HepG2 (cell line): ENCODE measurements around the gene RANBP3. TPM values are rescaled to one million over a fixed set of nuclear protein-coding genes. Genes with fewer than 3 reads are reported as not detected.

Source experiments
- ATAC-seq: fragments of 200-7000 bp; cut with Tn5 transposase; 3 replicates; pipeline ENCODE4 v1.9.1; 2020; ENCODE audit warnings: mild to moderate bottlenecking, moderate library complexity
- BruUV-seq: library from RNA; stranded (reverse); fragments of 400-500 nt; replicated peaks from 2 replicates; lab custom pipeline; 2021; lab: Mats Ljungman, UMichigan
- CTCF ChIA-PET: fragments of 300-600 bp; formaldehyde crosslinking; extraction: SDS; loops from one replicate; lab custom pipeline; 2021; ENCODE audit warnings: low total read pairs, inconsistent platforms, low intra/inter-chr PET ratio; lab: Yijun Ruan, JAX
- POLR2A ChIA-PET: fragments of 350-600 bp; sonication (Branson Sonifier 250); formaldehyde crosslinking; loops from one replicate; lab custom pipeline; 2020; ENCODE audit warnings: antibody characterized with exemption, inconsistent platforms; lab: Yijun Ruan, JAX
- DNase-seq: peaks from one replicate; pipeline ENCODE4 v3.0.0-alpha.2; 2015; ENCODE audit warnings: low spot score
- FAIRE-seq: peaks from 3 replicates; lab custom pipeline; 2011; peaks lifted over from hg19 to GRCh38; lab: Jason Lieb, UNC
- H2AFZ ChIP-seq: one replicate; pipeline ENCODE4 v1.6.1; 2011; ENCODE audit warnings: low read length, inconsistent platforms
- H3K27ac ChIP-seq: fragments of 300-600 bp; 3 replicates; pipeline ENCODE4 v1.8.0; 2011; ENCODE audit warnings: mixed run types, mild to moderate bottlenecking, mixed read lengths, low read length, inconsistent platforms; ENCODE audit not compliant: insufficient read depth; ENCODE audit errors: extremely low read length
- H3K27me3 ChIP-seq, 2 experiments: fragments of 200-600 bp in 1 of 2; 2 replicates in 1 of 2; 3 replicates in 1 of 2; pipeline versions ENCODE4 v1.6.0 to v1.8.0; 2011; ENCODE audit warnings: low read length in 2 of 2, mild to moderate bottlenecking in 2 of 2, moderate library complexity in 2 of 2, inconsistent platforms in 1 of 2; ENCODE audit not compliant: insufficient read depth in 2 of 2, control insufficient read depth in 1 of 2
- H3K36me3 ChIP-seq, 2 experiments: fragments of 200-600 bp in 1 of 2; replicated peaks in 1 of 2; 2 replicates in 1 of 2; 3 replicates in 1 of 2; pipeline versions ENCODE4 v1.5.1 to v1.8.0; 2011; ENCODE audit warnings: low read length in 2 of 2, inconsistent platforms in 1 of 2; ENCODE audit not compliant: insufficient read depth in 2 of 2, control insufficient read depth in 1 of 2
- H3K4me1 ChIP-seq: 2 replicates; pipeline ENCODE4 v1.5.1; 2012; ENCODE audit warnings: low read length, inconsistent platforms; ENCODE audit not compliant: insufficient read depth
- H3K4me2 ChIP-seq: 2 replicates; pipeline ENCODE4 v1.6.0; 2011; ENCODE audit warnings: low read depth, low read length, inconsistent platforms
- H3K4me3 ChIP-seq, 3 experiments: fragments of 200-600 bp in 1 of 3; sonication (generic), shearing (Covaris generic) in 1 of 3; replicated peaks in 1 of 3; 2 replicates each; pipeline ENCODE4 v1.5.1; 2011 to 2016; ENCODE audit warnings: low read length in 3 of 3, inconsistent platforms in 2 of 3, low read depth in 2 of 3, mild to moderate bottlenecking in 2 of 3, control low read depth in 1 of 3, mixed read lengths in 1 of 3; ENCODE audit not compliant: insufficient read depth in 1 of 3
- H3K79me2 ChIP-seq: one replicate; pipeline ENCODE4 v1.6.1; 2011; ENCODE audit warnings: low read length, inconsistent platforms; ENCODE audit not compliant: insufficient read depth
- H3K9ac ChIP-seq: 2 replicates; pipeline ENCODE4 v1.6.0; 2011; ENCODE audit warnings: mild to moderate bottlenecking, low read depth, low read length, inconsistent platforms; ENCODE audit not compliant: insufficient read depth
- H3K9me3 ChIP-seq: 2 replicates; pipeline ENCODE4 v1.5.1; 2012; ENCODE audit warnings: mild to moderate bottlenecking, low read length
- H4K20me1 ChIP-seq: 2 replicates; pipeline ENCODE4 v1.6.0; 2011; ENCODE audit warnings: inconsistent platforms, mild to moderate bottlenecking, low read length, moderate library complexity; ENCODE audit not compliant: insufficient read depth
- ATF7-NPFF ChIP-seq: sonication (generic); formaldehyde crosslinking; IDR thresholded peaks from 2 replicates; pipeline ENCODE4 v1.8.1; 2023; ENCODE audit warnings: mild to moderate bottlenecking, low read depth, missing genetic modification reagents, moderate library complexity
- CERS6 ChIP-seq: sonication (generic); formaldehyde crosslinking; IDR thresholded peaks from 2 replicates; pipeline ENCODE4 v1.5.0; 2020; ENCODE audit warnings: missing genetic modification reagents
- CTCF ChIP-seq: sonication (generic); formaldehyde crosslinking; IDR thresholded peaks from 2 replicates; pipeline ENCODE4 v1.5.0; 2020; ENCODE audit warnings: mild to moderate bottlenecking, missing genetic modification reagents, moderate library complexity
- EED ChIP-seq: sonication (generic); formaldehyde crosslinking; IDR thresholded peaks from 2 replicates; pipeline ENCODE4 v1.5.0; 2020; ENCODE audit warnings: mild to moderate bottlenecking, missing genetic modification reagents
- GTF2F1 ChIP-seq: fragments of 150-350 bp; IDR thresholded peaks from 2 replicates; pipeline ENCODE4 v1.6.1; 2014; ENCODE audit warnings: low read length
- IRX3 ChIP-seq: sonication (generic); formaldehyde crosslinking; IDR thresholded peaks from 2 replicates; pipeline ENCODE4 v1.8.1; 2023; ENCODE audit warnings: mild to moderate bottlenecking, low read depth, missing genetic modification reagents, borderline replicate concordance
- KDM1A ChIP-seq: IDR thresholded peaks from 2 replicates; pipeline ENCODE4 v1.6.1; 2016; ENCODE audit warnings: missing compliant biosample characterization
- KLF13 ChIP-seq: sonication (generic); formaldehyde crosslinking; IDR thresholded peaks from 2 replicates; pipeline ENCODE4 v1.4.0; 2020; ENCODE audit warnings: mild to moderate bottlenecking, missing genetic modification reagents
- MAF1 ChIP-seq: sonication (generic); formaldehyde crosslinking; IDR thresholded peaks from 2 replicates; pipeline ENCODE4 v1.5.0; 2020; ENCODE audit warnings: missing genetic modification reagents, borderline replicate concordance
- STAG1 ChIP-seq: sonication (generic); formaldehyde crosslinking; IDR thresholded peaks from 2 replicates; pipeline ENCODE4 v1.4.0; 2020; ENCODE audit warnings: missing genetic modification reagents
- TCF12 ChIP-seq, 2 experiments: fragments of 450-650 bp in 1 of 2; sonication (generic) in 1 of 2; formaldehyde crosslinking in 1 of 2; IDR thresholded peaks; 2 replicates each; pipeline versions ENCODE4 v1.6.1 to v1.8.0; 2017 to 2022; ENCODE audit warnings: antibody characterized with exemption in 1 of 2, mild to moderate bottlenecking in 1 of 2, missing genetic modification reagents in 1 of 2, moderate library complexity in 1 of 2
- UBTF ChIP-seq: sonication (generic); formaldehyde crosslinking; IDR thresholded peaks from 2 replicates; pipeline ENCODE4 v1.4.0; 2020; ENCODE audit warnings: mild to moderate bottlenecking, missing genetic modification reagents
- ZEB1 ChIP-seq: IDR thresholded peaks from 2 replicates; pipeline ENCODE4 v1.6.1; 2012; ENCODE audit warnings: mild to moderate bottlenecking, low read depth, inconsistent platforms; ENCODE audit not compliant: insufficient replicate concordance
- ZMYM3 ChIP-seq: sonication (generic); formaldehyde crosslinking; IDR thresholded peaks from 2 replicates; pipeline ENCODE4 v1.5.1; 2020; ENCODE audit warnings: mild to moderate bottlenecking, missing genetic modification reagents
- ZNF12 ChIP-seq: sonication (generic); formaldehyde crosslinking; IDR thresholded peaks from 2 replicates; pipeline ENCODE4 v1.5.0; 2020; ENCODE audit warnings: missing genetic modification reagents
- ZNF292 ChIP-seq: sonication (generic); formaldehyde crosslinking; IDR thresholded peaks from 2 replicates; pipeline ENCODE4 v1.8.1; 2022; ENCODE audit warnings: mild to moderate bottlenecking, low read depth, missing genetic modification reagents, borderline replicate concordance
- ZNF564 ChIP-seq: sonication (generic); formaldehyde crosslinking; IDR thresholded peaks from 2 replicates; pipeline ENCODE4 v1.8.1; 2023; ENCODE audit warnings: mild to moderate bottlenecking, missing genetic modification reagents
- WGBS: methylation state at CpG from one replicate; pipeline ENCODE4 v1.1.6; 2017; ENCODE audit warnings: low lambda C conversion rate; 5-methylcytosine and 5-hydroxymethylcytosine counted together
- in situ Hi-C: cut with HindIII; loops from 2 replicates; pipeline ENCODE4 v1.10.0; 2017; ENCODE audit warnings: low pct_unique_long_range_greater_than_20kb; ENCODE audit not compliant: extremely low pct_ligation_motif_present
- intact Hi-C: fragments of 100-400 bp; cut with micrococcal nuclease; formaldehyde crosslinking; loops from one replicate; pipeline ENCODE4 v1.10.0; 2022; ENCODE audit not compliant: unreplicated experiment
- polyA plus RNA-seq, 8 experiments: library from polyadenylated mRNA; depleted of rRNA in 3 of 8; stranded (reverse) in 7 of 8; unstranded in 1 of 8; fragments of >200 nt; fragmentation: Illumina TruSeq in 4 of 8; extraction: Trizol in 4 of 8; gene quantifications; 2 replicates each; pipeline versions ENCODE4 v1.2.1 to v1.2.3, GENCODE V29; 2011 to 2016; ENCODE audit warnings: low read depth in 4 of 8, missing spikeins in 1 of 8, mixed read lengths in 1 of 8; ENCODE audit not compliant: insufficient read depth in 1 of 8
- total RNA-seq, 5 experiments: library from RNA; depleted of rRNA; stranded (reverse); fragments of >200 nt; fragmentation: Illumina TruSeq; extraction: Trizol; gene quantifications; 2 replicates each; pipeline ENCODE4 v1.2.3, GENCODE V29; 2016; ENCODE audit warnings: low read depth in 1 of 5

Gene RANBP3
- total and polyA plus RNA-seq, 2 of the 13 experiments (the other 11 are each of a cell fraction or from before 2014, with no cell fraction given) = 39.5 to 149 TPM

GRCh38 chr19:6020972-6021805 lies 43.2 kb upstream of the RANBP3 start:
- Histone ChIP-seq H3K36me3 (no peaks in the 10 kb centered on the region), H3K27ac (no peak overlapping the region), H3K9ac (no peak overlapping the region), H3K27me3 (peaks cover 5 to 46% of the 10 kb centered on the region in 2 experiments), H3K4me3 (no peak overlapping the region), H3K4me1 (peaks cover 52% of the 10 kb centered on the region), H2AFZ (no peak overlapping the region), H4K20me1 (no peaks in the 10 kb centered on the region), H3K79me2 (no peaks in the 10 kb centered on the region), H3K4me2 (peak overlapping the region; percentile 44; the same call in 1 of the 2 replicates), H3K9me3 (no peaks in the 10 kb centered on the region)
- ChIA-PET POLR2A (interaction anchor here (1.1 to 1.8 kb wide), 2 partner anchors 53 to 118 kb away, joined by 3 to 6 read pairs; partner anchors contain the start of gene NDUFA11), CTCF (interaction anchor here (0.6 to 3.8 kb wide), 4 partner anchors 24 to 248 kb away, joined by 3 to 49 read pairs (median 10); no protein-coding TSS in a partner anchor)
- 25% methylated on average over 21 of the region's 22 CpGs for WGBS
- intact Hi-C loops (loop anchor here (10.0 kb wide), 1 partner anchor 216 kb away; the partner anchor contains the start of gene NRTN), in situ Hi-C loops (loop anchor here (5.0 kb wide), 2 partner anchors 34 to 219 kb away; no protein-coding TSS in a partner anchor)
- FAIRE-seq (peak; percentile 51), DNase-seq (peak; percentile 19), ATAC-seq (no peak)
- TF ChIP-seq KLF13 = no peak
- no peak for TF ChIP-seq UBTF (CRISPR knock-in tag)
- TF ChIP-seq ZNF292 = no peak
- no peak for TF ChIP-seq ATF7-NPFF (CRISPR knock-in tag)
- TF ChIP-seq ZMYM3 (CRISPR knock-in tag) = 0 out of 2 replicates have a peak, but pooled peaks have one; percentile 55
- peak; percentile 44 for TF ChIP-seq ZEB1
- TF ChIP-seq ZNF564 (CRISPR knock-in tag) = no peak
- TF ChIP-seq EED (CRISPR knock-in tag) = no peak
- peak; percentile 5; the same call in 1 of the 2 replicates for TF ChIP-seq STAG1 (CRISPR knock-in tag)
- TF ChIP-seq IRX3 (CRISPR knock-in tag) = no peak
- TF ChIP-seq CTCF = peak; percentile 27; the same call in 1 of the 2 replicates
- TF ChIP-seq CERS6 (CRISPR knock-in tag) = no peak
- TF ChIP-seq TCF12 (IDR thresholded peaks at IDR 0.05) = no peak
- TF ChIP-seq TCF12 (CRISPR knock-in tag; IDR thresholded peaks at IDR 0.05) = no peak
- no peak for TF ChIP-seq ZNF12 (CRISPR knock-in tag)
- no peak for TF ChIP-seq GTF2F1
- TF ChIP-seq KDM1A (CRISPR knock-in tag) = 0 out of 2 replicates have a peak, but pooled peaks have one; percentile 45
- no peak for TF ChIP-seq MAF1
- no TSS peak for BruUV-seq
